H1 (cell line): ENCODE results near the gene POM121C. TPM values are rescaled to one million over a fixed set of nuclear protein-coding genes. Genes with fewer than 3 reads are reported as not detected.
"Not testable (repeated sequence)": the region's sequence is repeated elsewhere in the genome, so short reads cannot be mapped to it uniquely, and the experiment has no call there.

Experiments
- CTCF ChIA-PET: fragments of 300-600 bp; sonication (Branson Sonifier 250); formaldehyde crosslinking; loops from one replicate; lab custom pipeline; 2021; ENCODE audit not compliant: partially characterized antibody; lab: Charles Lee
- POLR2A ChIA-PET: fragments of 300-600 bp; sonication (Branson Sonifier 250); formaldehyde crosslinking; loops from one replicate; lab custom pipeline; 2021; ENCODE audit warnings: inconsistent platforms; ENCODE audit not compliant: partially characterized antibody; lab: Charles Lee
- DNase-seq, 2 experiments: peaks; one replicate each; pipeline versions ENCODE4 v3.0.0 to v3.0.0-alpha.2; 2010 to 2022; ENCODE audit warnings: low spot score in 2 of 2, low read depth in 1 of 2, mixed read lengths in 1 of 2
- FAIRE-seq: peaks from 2 replicates; lab custom pipeline; 2011; peaks lifted over from hg19 to GRCh38; lab: Jason Lieb, UNC
- H2AFZ ChIP-seq: 2 replicates; pipeline ENCODE4 v1.8.1; 2012; ENCODE audit warnings: low read length, inconsistent platforms
- H2AK5ac ChIP-seq: 2 replicates; pipeline ENCODE4 v1.6.1; 2013; ENCODE audit warnings: low read depth, low read length
- H2BK120ac ChIP-seq: replicated peaks from 2 replicates; pipeline ENCODE3; 2013; ENCODE audit warnings: low read depth, low read length, inconsistent platforms
- H2BK12ac ChIP-seq: 2 replicates; pipeline ENCODE4 v1.6.1; 2013; ENCODE audit warnings: low read depth, low read length
- H2BK15ac ChIP-seq: 2 replicates; pipeline ENCODE4 v1.6.1; 2013; ENCODE audit warnings: low read length
- H2BK20ac ChIP-seq: 2 replicates; pipeline ENCODE4 v1.6.1; 2013; ENCODE audit warnings: low read length
- H2BK5ac ChIP-seq: 2 replicates; pipeline ENCODE4 v1.6.1; 2013; ENCODE audit warnings: low read depth, low read length
- H3K14ac ChIP-seq: 2 replicates; pipeline ENCODE4 v1.6.1; 2013; ENCODE audit warnings: inconsistent platforms; ENCODE audit not compliant: insufficient read length
- H3K18ac ChIP-seq: 2 replicates; pipeline ENCODE4 v1.6.1; 2013; ENCODE audit warnings: low read length; ENCODE audit errors: extremely low read depth
- H3K23ac ChIP-seq: 2 replicates; pipeline ENCODE4 v1.6.1; 2013; ENCODE audit warnings: inconsistent platforms; ENCODE audit not compliant: insufficient read length
- H3K23me2 ChIP-seq: 2 replicates; pipeline ENCODE4 v1.6.1; 2013; ENCODE audit warnings: low read depth, low read length
- H3K27ac ChIP-seq: 2 replicates; pipeline ENCODE4 v1.6.1; 2011; ENCODE audit warnings: low read depth, low read length, inconsistent platforms
- H3K27me3 ChIP-seq, 4 experiments: replicated peaks in 1 of 4; 1 replicate in 1 of 4; 2 replicates in 3 of 4; pipeline versions ENCODE4 v1.6.1 to v1.8.1; 2011 to 2013; ENCODE audit warnings: low read length in 3 of 4, mild to moderate bottlenecking in 3 of 4, inconsistent platforms in 2 of 4, mixed read lengths in 2 of 4, moderate library complexity in 1 of 4; ENCODE audit not compliant: control insufficient read depth in 3 of 4, insufficient read depth in 3 of 4; ENCODE audit errors: extremely low read depth in 1 of 4
- H3K36me3 ChIP-seq, 4 experiments: 2 replicates each; pipeline versions ENCODE4 v1.6.1 to v1.8.1; 2011 to 2013; ENCODE audit warnings: mild to moderate bottlenecking in 4 of 4, low read length in 3 of 4, moderate library complexity in 2 of 4, control low read depth in 1 of 4, inconsistent platforms in 1 of 4; ENCODE audit not compliant: insufficient read depth in 4 of 4, control insufficient read depth in 2 of 4
- H3K4ac ChIP-seq: replicated peaks from 2 replicates; pipeline ENCODE3; 2013; ENCODE audit warnings: low read length, low read depth, mixed read lengths, inconsistent platforms; ENCODE audit not compliant: insufficient read length
- H3K4me1 ChIP-seq, 4 experiments: replicated peaks in 1 of 4; 1 replicate in 1 of 4; 2 replicates in 3 of 4; pipeline versions ENCODE4 v1.6.1 to v1.8.1; 2011 to 2013; ENCODE audit warnings: low read length in 3 of 4, inconsistent platforms in 2 of 4, mixed read lengths in 1 of 4; ENCODE audit not compliant: insufficient read depth in 4 of 4, control insufficient read depth in 3 of 4
- H3K4me2 ChIP-seq, 2 experiments: 2 replicates each; pipeline versions ENCODE4 v1.6.1 to v1.8.1; 2011 to 2013; ENCODE audit warnings: low read depth in 2 of 2, low read length in 2 of 2, control low read depth in 1 of 2, inconsistent platforms in 1 of 2, mild to moderate bottlenecking in 1 of 2; ENCODE audit not compliant: insufficient read depth in 1 of 2
- H3K4me3 ChIP-seq, 4 experiments: fragments of 200-600, 300-600 bp in 1 of 4; sonication (generic), shearing (Covaris generic), sonication (Bioruptor Twin) in 1 of 4; 2 replicates each; pipeline versions ENCODE4 v1.5.1 to v1.8.1; 2011 to 2016; ENCODE audit warnings: low read length in 4 of 4, low read depth in 3 of 4, control low read depth in 2 of 4, inconsistent platforms in 2 of 4, mild to moderate bottlenecking in 2 of 4, mixed read lengths in 1 of 4, moderate library complexity in 1 of 4; ENCODE audit not compliant: insufficient read depth in 2 of 4; ENCODE audit errors: extremely low read depth in 1 of 4
- H3K56ac ChIP-seq: replicated peaks from 2 replicates; pipeline ENCODE3; 2013; ENCODE audit warnings: low read depth, mild to moderate bottlenecking, mixed read lengths, low read length, inconsistent platforms; ENCODE audit not compliant: insufficient read length
- H3K79me1 ChIP-seq: 2 replicates; pipeline ENCODE4 v1.6.1; 2013; ENCODE audit warnings: low read depth, low read length, control low read depth
- H3K79me2 ChIP-seq, 2 experiments: 2 replicates each; pipeline versions ENCODE4 v1.6.1 to v1.8.1; 2012 to 2013; ENCODE audit warnings: low read length in 2 of 2, mild to moderate bottlenecking in 2 of 2, inconsistent platforms in 1 of 2; ENCODE audit not compliant: insufficient read depth in 2 of 2, control insufficient read depth in 1 of 2
- H3K9ac ChIP-seq, 4 experiments: replicated peaks in 1 of 4; 1 replicate in 1 of 4; 2 replicates in 3 of 4; pipeline versions ENCODE4 v1.6.1 to v1.8.1; 2011 to 2013; ENCODE audit warnings: low read depth in 3 of 4, low read length in 3 of 4, control low read depth in 2 of 4, mild to moderate bottlenecking in 2 of 4, moderate library complexity in 2 of 4, inconsistent platforms in 1 of 4; ENCODE audit errors: extremely low read depth in 1 of 4
- H3K9me3 ChIP-seq, 2 experiments: 2 replicates each; pipeline versions ENCODE4 v1.6.1 to v1.8.1; 2012 to 2013; ENCODE audit warnings: mild to moderate bottlenecking in 2 of 2, moderate library complexity in 2 of 2, control low read depth in 1 of 2, inconsistent platforms in 1 of 2, low read depth in 1 of 2, low read length in 1 of 2, mixed read lengths in 1 of 2; ENCODE audit not compliant: insufficient read depth in 2 of 2
- H4K20me1 ChIP-seq, 2 experiments: replicated peaks in 1 of 2; 2 replicates each; pipeline versions ENCODE3 to v1.8.1; 2011 to 2013; ENCODE audit warnings: inconsistent platforms in 2 of 2, low read length in 2 of 2, mild to moderate bottlenecking in 1 of 2; ENCODE audit not compliant: insufficient read depth in 2 of 2, control insufficient read depth in 1 of 2
- H4K5ac ChIP-seq: 2 replicates; pipeline ENCODE4 v1.6.1; 2013; ENCODE audit warnings: low read length, low read depth, mixed read lengths, inconsistent platforms; ENCODE audit not compliant: insufficient read length
- H4K8ac ChIP-seq: 2 replicates; pipeline ENCODE4 v1.8.0; 2013; ENCODE audit warnings: mild to moderate bottlenecking, moderate library complexity, low read length, inconsistent platforms; ENCODE audit not compliant: insufficient read depth; ENCODE audit errors: extremely low read depth
- H4K91ac ChIP-seq: replicated peaks from 2 replicates; pipeline ENCODE3; 2013; ENCODE audit warnings: low read length, mixed read lengths, inconsistent platforms; ENCODE audit not compliant: insufficient read length
- WGBS, 2 experiments: shearing (Covaris generic) in 1 of 2; methylation state at CpG; one replicate each; pipeline versions ENCODE4 v1.1.6 to v1.1.7; 2013 to 2015; ENCODE audit warnings: low lambda C conversion rate in 2 of 2, mixed read lengths in 2 of 2, inconsistent platforms in 1 of 2, low coverage in 1 of 2, missing lambda C conversion rate in 1 of 2; ENCODE audit not compliant: insufficient replicate concordance in 2 of 2, insufficient coverage in 1 of 2, insufficient read length in 1 of 2; ENCODE audit errors: extremely low coverage in 1 of 2, missing lambda C conversion rate in 1 of 2; 5-methylcytosine and 5-hydroxymethylcytosine counted together
- polyA plus RNA-seq, 7 experiments: library from polyadenylated mRNA; depleted of rRNA in 3 of 7; stranded (reverse) in 5 of 7; unstranded in 2 of 7; fragments of >200 nt in 5 of 7; fragments of 200-250 nt in 2 of 7; gene quantifications; 1 replicate in 5 of 7; 2 replicates in 1 of 7; 4 replicates in 1 of 7; pipeline versions ENCODE4 v1.2.1 to v1.2.3, GENCODE V29; 2011 to 2013; ENCODE audit warnings: missing spikeins in 2 of 7, mixed read lengths in 2 of 7
- total RNA-seq: library from RNA; stranded (reverse); fragmentation: NEBNext Ultra II Directional; extraction: Animal tissue kit (Norgen Biotek cat#: 25700); gene quantifications from 2 replicates; pipeline ENCODE4 v1.2.1, GENCODE V29; 2021

Gene POM121C
- total and polyA plus RNA-seq, 2 of the 8 experiments (the other 6 are each of a cell fraction or from before 2014, with no cell fraction given): 16.5 to 58.0 TPM

DNA sequence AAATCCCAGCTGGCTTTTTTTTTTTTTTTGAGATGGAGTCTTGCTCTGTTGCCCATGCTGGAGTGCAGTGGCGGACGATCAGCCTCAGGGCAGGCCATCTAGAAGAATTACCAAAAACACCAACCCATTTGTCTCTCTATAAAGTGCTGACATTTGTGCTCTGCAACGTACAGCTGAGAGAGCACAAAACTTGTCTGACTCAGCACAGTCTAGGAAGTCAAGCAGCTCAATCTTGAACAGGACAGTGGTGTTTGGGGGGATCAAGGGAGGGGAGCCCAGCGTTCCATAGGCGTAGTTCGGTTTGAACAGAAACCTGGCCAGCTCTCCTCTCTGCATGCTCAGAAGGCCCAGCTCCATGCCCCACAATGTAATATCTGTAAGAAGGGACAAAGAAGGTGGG, 92.9 kb downstream of the POM121C start:
- H3K79me1 ChIP-seq, H3K4ac ChIP-seq, CTCF ChIA-PET, H3K79me2 ChIP-seq, POLR2A ChIA-PET, H3K23ac ChIP-seq, H3K9ac ChIP-seq, H2BK120ac ChIP-seq, H3K14ac ChIP-seq, H3K56ac ChIP-seq, H3K27me3 ChIP-seq, H2AK5ac ChIP-seq, H3K4me1 ChIP-seq, H2BK15ac ChIP-seq, H3K18ac ChIP-seq, H4K20me1 ChIP-seq, H2BK5ac ChIP-seq, H4K91ac ChIP-seq, H3K4me2 ChIP-seq, H2BK12ac ChIP-seq, H2BK20ac ChIP-seq, H4K8ac ChIP-seq, DNase-seq, H3K23me2 ChIP-seq, H3K36me3 ChIP-seq, H4K5ac ChIP-seq, H3K4me3 ChIP-seq, H2AFZ ChIP-seq, H3K9me3 ChIP-seq, FAIRE-seq, H3K27ac ChIP-seq: not testable (repeated sequence)
- WGBS, 2 experiments: no CpG with 5 or more reads among the region's 6 CpGs

DNA sequence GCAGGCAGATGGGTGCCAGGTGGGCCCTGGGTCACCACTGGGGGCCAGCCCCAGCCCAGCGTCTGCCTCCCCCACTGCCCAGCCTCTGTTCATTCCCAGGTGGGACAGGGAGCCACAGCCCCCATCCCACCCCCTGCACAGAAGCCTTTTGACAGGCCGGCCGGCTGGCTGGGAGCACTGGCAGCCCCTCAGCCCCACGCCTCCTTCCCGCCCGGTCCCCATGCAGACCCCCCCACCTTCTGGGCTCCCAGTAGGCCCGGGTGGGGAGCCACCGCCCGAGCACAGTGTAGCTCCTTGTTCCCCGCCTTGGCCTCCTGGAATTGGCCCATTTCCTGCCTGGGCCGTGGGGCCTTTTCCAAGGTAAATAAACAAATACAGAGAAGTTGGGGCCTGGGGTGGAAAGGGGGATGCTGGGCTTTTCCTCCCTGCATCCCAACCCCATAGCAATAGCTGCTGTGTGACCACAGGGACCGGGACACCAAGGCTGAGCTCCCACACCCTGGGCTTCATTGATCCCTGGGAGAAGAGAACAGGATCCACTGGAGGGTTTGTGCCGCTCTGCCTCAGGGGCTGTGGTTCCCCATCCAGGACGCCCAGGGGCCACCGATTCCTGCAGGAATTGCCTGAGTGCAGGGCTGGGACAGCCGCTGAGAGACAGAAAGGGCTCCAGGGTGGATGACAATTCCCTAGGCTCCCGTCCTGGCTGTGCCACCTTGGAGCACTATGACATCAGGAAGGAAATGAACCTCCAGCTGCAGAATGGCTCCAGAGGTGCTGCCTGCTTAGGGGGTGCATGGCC, 111.4 kb downstream of the POM121C start:
- H3K9me3 ChIP-seq, H2BK5ac ChIP-seq, H3K23ac ChIP-seq, H2BK15ac ChIP-seq, H2BK20ac ChIP-seq, H3K18ac ChIP-seq, DNase-seq, H2BK120ac ChIP-seq, H4K20me1 ChIP-seq, H3K14ac ChIP-seq, H3K79me1 ChIP-seq, H4K91ac ChIP-seq, FAIRE-seq, H4K8ac ChIP-seq, H4K5ac ChIP-seq, H3K4ac ChIP-seq, H3K36me3 ChIP-seq, H3K23me2 ChIP-seq, H3K4me3 ChIP-seq, H3K4me2 ChIP-seq, H3K27ac ChIP-seq, CTCF ChIA-PET, H3K27me3 ChIP-seq, H3K9ac ChIP-seq, H3K79me2 ChIP-seq, H3K4me1 ChIP-seq, H2AK5ac ChIP-seq, H2AFZ ChIP-seq, H3K56ac ChIP-seq, POLR2A ChIA-PET, H2BK12ac ChIP-seq: not testable (repeated sequence)
- no CpG with 5 or more reads among the region's 17 CpGs for WGBS, 2 experiments
